Right cardiac atrium (tissue), 5 donors: ENCODE results near the gene APOL6. TPM values are rescaled to one million over a fixed set of nuclear protein-coding genes. Genes with fewer than 3 reads are reported as not detected.

ENCODE experiments used
- ATAC-seq, 2 donors: fragments of 200-7000 bp; cut with Tn5 transposase; one replicate each; pipeline versions ENCODE4 v1.8.0 to v1.9.1; 2020; ENCODE audit warnings: moderate library complexity in 2 of 2, mild to moderate bottlenecking in 1 of 2
- DNase-seq, 3 donors: peaks; one replicate each; pipeline ENCODE4 v3.0.0-alpha.2; 2020
- H3K27ac ChIP-seq: one replicate; pipeline ENCODE4 v1.5.1; 2013; ENCODE audit warnings: mild to moderate bottlenecking, low read length, control low read depth, moderate library complexity
- H3K27me3 ChIP-seq: one replicate; pipeline ENCODE4 v1.6.1; 2013; ENCODE audit not compliant: control insufficient read depth, insufficient read depth
- H3K4me1 ChIP-seq: one replicate; pipeline ENCODE4 v1.6.1; 2013; ENCODE audit warnings: low read length; ENCODE audit not compliant: control insufficient read depth, insufficient read depth
- H3K4me3 ChIP-seq: one replicate; pipeline ENCODE4 v1.5.1; 2013; ENCODE audit warnings: low read length, control low read depth
- H3K9me3 ChIP-seq: one replicate; pipeline ENCODE4 v1.6.1; 2013; ENCODE audit warnings: low read length; ENCODE audit not compliant: control insufficient read depth
- WGBS: extraction: QIAGEN DNeasy Blood & Tissue Kit; methylation state at CpG from one replicate; pipeline ENCODE4 v1.1.7; 2013; 5-methylcytosine and 5-hydroxymethylcytosine counted together
- intact Hi-C, 4 donors: fragments of 100-400 bp; cut with DNase I; formaldehyde crosslinking; loops; one replicate each; pipeline versions ENCODE4 v1.11.0 to v1.14.0; 2022 to 2023
- polyA plus RNA-seq: library from polyadenylated mRNA; stranded (reverse); fragments of 200-250 nt; gene quantifications from one replicate; pipeline ENCODE4 v1.2.3, GENCODE V29; 2013
- total RNA-seq, 4 donors: library from RNA; stranded (reverse); fragmentation: NEBNext Ultra II Directional; extraction: Animal tissue kit (Norgen Biotek cat#: 25700); gene quantifications; one replicate each; pipeline ENCODE4 v1.2.1, GENCODE V29; 2021
- donor health status: healthy with polysubstance abuse.
- donor health status: DM: no; HTN: yes; CAD: no.
- donor health status: DM: no; HTN: no; CAD: no.
- donor health status: DM: no; HTN: yes; CAD: no; lungs with severe emphysema.
- donor health status: DM: yes; HTN: yes; CAD: no.

APOL6 gene
- total and polyA plus RNA-seq, 5 donors, result 4.2 to 13.3 (median 8.5) TPM

DNA sequence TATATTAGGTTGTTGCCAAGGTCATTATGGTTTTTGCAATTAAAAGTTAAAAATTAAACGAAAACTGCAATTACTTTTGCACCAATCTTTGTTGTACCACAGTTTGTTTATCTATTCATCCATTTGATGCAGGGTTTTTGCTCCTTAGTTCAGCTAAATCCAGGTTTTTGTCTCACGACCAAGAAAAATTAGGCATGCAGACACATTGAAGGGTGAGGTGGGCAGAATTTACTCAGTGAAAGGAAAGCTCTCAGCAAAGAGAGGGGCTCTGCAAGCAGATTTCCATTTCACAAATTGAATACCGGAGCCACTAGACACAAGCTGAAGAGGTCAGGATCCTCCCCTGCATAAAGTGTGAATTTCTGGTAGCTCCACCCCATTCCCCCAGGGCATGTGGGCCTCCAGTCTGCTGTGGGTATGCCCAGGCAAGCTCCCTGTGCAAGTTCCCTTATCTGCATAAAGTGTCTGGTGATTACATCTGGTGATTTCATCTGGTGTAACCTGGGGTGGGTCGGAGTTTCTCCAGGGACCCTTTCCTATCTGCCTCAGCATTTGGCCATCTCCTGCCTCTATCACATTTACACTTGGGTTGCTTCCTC, 33.3 kb downstream of the APOL6 start:
- DNase-seq (no peak), ATAC-seq (no peak)
- Histone ChIP-seq H3K9me3 (no peaks in the 10 kb centered on the region), H3K27ac (no peak overlapping the region), H3K4me3 (no peak overlapping the region), H3K27me3 (no peaks in the 10 kb centered on the region), H3K4me1 (no peaks in the 10 kb centered on the region)
- intact Hi-C loops, result no loop called here
- 75% methylated on average over 4 of the region's 4 CpGs for WGBS

DNA sequence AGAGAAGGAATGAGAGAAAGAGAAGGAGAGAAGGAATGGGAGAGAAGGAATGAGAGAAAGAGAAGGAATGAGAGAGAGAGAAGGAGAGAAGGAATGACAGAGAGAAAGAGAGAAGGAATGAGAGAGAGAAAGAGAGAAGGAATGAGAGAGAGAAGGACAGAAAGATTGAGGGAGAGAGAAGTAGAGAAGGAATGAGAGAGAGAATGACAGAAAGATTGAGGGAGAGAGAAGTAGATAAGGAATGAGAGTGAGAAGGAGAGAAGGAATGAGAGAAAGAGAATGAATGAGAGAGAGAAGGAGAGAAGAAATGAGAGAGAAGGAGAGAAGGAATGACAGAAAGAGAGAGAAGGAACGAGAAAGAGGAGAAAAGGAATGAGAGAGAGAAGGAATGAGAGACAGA, 35.3 kb downstream of the APOL6 start:
- H3K9me3 ChIP-seq, result no peaks in the 10 kb centered on the region
- no peaks in the 10 kb centered on the region for H3K27me3 ChIP-seq
- ATAC-seq, result no peak
- 81% methylated on average over 1 of the region's 1 CpG for WGBS
- no peak for DNase-seq
- intact Hi-C loops, result no loop called here
- H3K4me3 ChIP-seq, result no peak overlapping the region
- no peak overlapping the region for H3K27ac ChIP-seq
- H3K4me1 ChIP-seq, result no peaks in the 10 kb centered on the region

DNA sequence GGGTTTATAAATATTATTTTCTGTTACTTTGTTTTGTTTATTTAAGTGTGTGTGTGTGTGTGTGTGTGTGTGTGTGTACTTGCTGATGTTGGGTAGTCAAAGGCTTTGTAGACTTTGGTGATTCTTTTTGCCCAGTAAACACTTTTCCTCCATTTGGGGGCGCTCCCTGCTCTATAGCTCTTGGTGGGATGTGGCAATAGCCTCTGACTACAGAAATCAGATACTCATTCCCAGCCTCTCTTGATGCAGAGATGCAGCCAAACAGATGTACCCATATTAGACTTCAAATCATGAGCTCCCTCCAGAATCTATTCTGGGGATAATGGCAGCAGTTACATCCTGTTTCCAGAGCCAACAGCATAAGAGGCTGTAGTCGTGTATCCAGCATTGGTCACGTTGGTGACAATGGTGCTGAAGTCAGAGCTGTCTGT, 36.0 kb downstream of the APOL6 start:
- 18% methylated on average over 3 of the region's 3 CpGs for WGBS
- no peaks in the 10 kb centered on the region for H3K4me1 ChIP-seq
- H3K9me3 ChIP-seq, result no peaks in the 10 kb centered on the region
- intact Hi-C loops, result no loop called here
- peak; percentile 72 to 84 for ATAC-seq
- no peaks in the 10 kb centered on the region for H3K27me3 ChIP-seq
- no peak overlapping the region for H3K27ac ChIP-seq
- no peak overlapping the region for H3K4me3 ChIP-seq
- DNase-seq, result peak in 1 of 3 donors; percentile 42

DNA sequence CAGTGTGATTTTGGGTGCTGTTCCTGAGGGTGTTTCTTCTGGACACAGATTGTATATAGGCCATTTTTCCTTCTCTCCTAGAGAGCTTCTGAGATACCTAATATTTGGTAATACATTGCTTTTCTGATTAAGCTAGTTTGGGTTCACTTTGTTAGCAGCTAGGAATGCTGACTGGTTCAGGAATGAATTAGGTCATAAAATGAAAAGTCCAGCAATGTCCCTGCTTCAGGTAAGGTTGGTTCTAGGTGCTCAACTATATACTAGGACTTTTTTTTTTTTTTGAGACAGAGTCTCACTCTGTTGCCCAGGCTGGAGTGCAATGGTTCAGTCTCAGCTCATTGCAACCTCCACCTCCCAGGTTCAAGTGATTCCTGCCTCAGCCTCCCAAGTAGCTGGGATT, 36.5 kb downstream of the APOL6 start:
- Histone ChIP-seq H3K27ac (no peak overlapping the region), H3K4me1 (no peaks in the 10 kb centered on the region), H3K27me3 (no peaks in the 10 kb centered on the region), H3K9me3 (no peaks in the 10 kb centered on the region), H3K4me3 (no peak overlapping the region)
- ATAC-seq (no peak), DNase-seq (no peak)
- intact Hi-C loops, result no loop called here

DNA sequence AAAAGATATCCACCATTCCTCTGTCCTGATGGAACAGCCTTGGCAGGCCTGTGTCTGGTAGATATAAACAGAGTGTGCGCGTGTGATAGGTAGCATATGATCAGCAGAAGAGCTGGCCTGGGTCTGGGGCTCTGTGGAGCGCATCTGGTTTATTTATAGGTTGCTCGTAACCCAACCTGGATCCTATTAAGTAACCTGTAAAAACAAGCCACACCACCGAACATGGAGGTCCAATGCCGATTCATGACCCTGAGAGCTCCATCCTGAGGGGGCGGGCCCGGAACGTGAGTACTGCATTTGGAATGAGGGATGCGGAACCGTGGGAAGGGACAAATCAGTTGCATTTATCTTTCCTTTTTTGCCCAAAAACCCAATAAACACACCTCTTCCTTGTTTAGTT, 37.5 kb downstream of the APOL6 start:
- no peak overlapping the region for H3K4me3 ChIP-seq
- no peaks in the 10 kb centered on the region for H3K4me1 ChIP-seq
- H3K27me3 ChIP-seq, result no peaks in the 10 kb centered on the region
- WGBS, result 89% methylated on average over 11 of the region's 11 CpGs
- intact Hi-C loops, result no loop called here
- H3K27ac ChIP-seq, result no peak overlapping the region
- DNase-seq (no peak), ATAC-seq (no peak)
- no peaks in the 10 kb centered on the region for H3K9me3 ChIP-seq

- H3K27ac ChIP-seq, result no peak overlapping the region
- no peaks in the 10 kb centered on the region for H3K27me3 ChIP-seq
- no peaks in the 10 kb centered on the region for H3K9me3 ChIP-seq
- WGBS, result 86% methylated on average over 4 of the region's 4 CpGs
- no peaks in the 10 kb centered on the region for H3K4me1 ChIP-seq
- no peak overlapping the region for H3K4me3 ChIP-seq
- intact Hi-C loops, result no loop called here
- no peak for DNase-seq
- ATAC-seq, result no peak
These were observed 38.1 kb downstream of the APOL6 start for GRCh38 chr22:35686298-35686697.

- no peaks in the 10 kb centered on the region for H3K4me1 ChIP-seq
- DNase-seq (no peak), ATAC-seq (peak in 1 of 2 donors; percentile 77)
- WGBS, result 64% methylated on average over 6 of the region's 6 CpGs
- no peak overlapping the region for H3K27ac ChIP-seq
- intact Hi-C loops, result no loop called here
- H3K27me3 ChIP-seq, result no peaks in the 10 kb centered on the region
- H3K4me3 ChIP-seq, result no peak overlapping the region
- H3K9me3 ChIP-seq, result no peaks in the 10 kb centered on the region
These were observed 39.2 kb downstream of the APOL6 start for GRCh38 chr22:35687461-35687860.

DNA sequence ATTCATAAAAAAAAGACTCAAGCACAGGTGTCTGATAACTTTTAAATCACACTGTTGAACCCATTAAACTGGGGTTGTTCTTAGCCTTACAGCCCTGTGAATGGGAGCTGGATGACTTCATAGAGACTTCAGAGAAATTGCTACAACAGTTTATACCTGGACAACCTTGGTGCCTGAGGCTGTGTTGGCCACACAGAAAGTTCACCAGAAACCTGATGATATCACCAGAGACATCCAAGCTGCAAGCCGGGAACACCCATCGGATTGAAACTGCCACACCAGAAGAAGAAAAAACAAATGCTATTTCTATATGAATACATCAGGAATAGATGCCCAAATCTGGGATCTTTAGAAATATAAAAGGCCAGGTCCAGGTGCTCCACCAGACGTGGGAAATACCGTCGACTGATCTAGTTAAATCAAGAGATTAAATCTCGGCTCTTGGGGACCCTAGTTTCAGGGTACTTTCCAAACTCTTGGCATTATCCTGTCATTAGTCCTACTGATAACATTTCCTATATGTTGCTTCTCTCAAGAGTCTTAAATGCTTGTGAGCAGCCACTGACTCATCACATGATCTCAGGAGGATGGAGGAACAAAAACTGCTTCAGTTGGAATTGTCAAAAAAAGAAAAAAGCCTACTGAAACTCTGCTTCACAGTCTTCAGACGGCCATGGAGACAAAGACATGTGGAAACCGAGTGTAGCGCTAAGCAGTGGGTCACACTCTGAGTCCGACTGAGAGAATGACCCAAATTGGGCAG, 40.8 kb downstream of the APOL6 start:
- intact Hi-C loops, result no loop called here
- DNase-seq (no peak), ATAC-seq (no peak)
- Histone ChIP-seq H3K4me1 (no peaks in the 10 kb centered on the region), H3K27me3 (no peaks in the 10 kb centered on the region), H3K9me3 (no peaks in the 10 kb centered on the region), H3K4me3 (no peak overlapping the region), H3K27ac (no peak overlapping the region)
- WGBS, result 83% methylated on average over 10 of the region's 10 CpGs

DNA sequence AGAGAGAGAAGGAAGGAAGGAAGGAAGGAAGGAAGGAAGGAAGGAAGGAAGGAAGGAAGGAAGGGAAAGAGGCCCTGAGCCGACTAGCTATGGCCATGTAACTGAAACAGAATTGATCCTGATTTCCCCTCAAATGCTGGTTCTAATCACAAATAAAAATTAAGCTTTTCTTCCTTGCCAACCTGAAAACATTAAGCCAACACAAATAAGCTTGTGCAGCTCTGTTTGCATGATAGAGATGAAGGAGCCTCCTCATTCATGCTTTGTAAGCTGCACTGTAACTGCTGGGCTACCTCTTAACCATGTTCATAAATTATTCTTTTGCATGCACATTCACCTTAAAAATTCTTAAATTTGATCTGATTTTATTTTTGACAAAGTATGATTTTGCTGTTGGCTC, 41.8 kb downstream of the APOL6 start:
- no peaks in the 10 kb centered on the region for H3K4me1 ChIP-seq
- H3K4me3 ChIP-seq, result no peak overlapping the region
- H3K9me3 ChIP-seq, result no peaks in the 10 kb centered on the region
- intact Hi-C loops, result no loop called here
- no peak overlapping the region for H3K27ac ChIP-seq
- ATAC-seq (no peak), DNase-seq (no peak)
- H3K27me3 ChIP-seq, result no peaks in the 10 kb centered on the region
- 56% methylated on average over 1 of the region's 1 CpG for WGBS

DNA sequence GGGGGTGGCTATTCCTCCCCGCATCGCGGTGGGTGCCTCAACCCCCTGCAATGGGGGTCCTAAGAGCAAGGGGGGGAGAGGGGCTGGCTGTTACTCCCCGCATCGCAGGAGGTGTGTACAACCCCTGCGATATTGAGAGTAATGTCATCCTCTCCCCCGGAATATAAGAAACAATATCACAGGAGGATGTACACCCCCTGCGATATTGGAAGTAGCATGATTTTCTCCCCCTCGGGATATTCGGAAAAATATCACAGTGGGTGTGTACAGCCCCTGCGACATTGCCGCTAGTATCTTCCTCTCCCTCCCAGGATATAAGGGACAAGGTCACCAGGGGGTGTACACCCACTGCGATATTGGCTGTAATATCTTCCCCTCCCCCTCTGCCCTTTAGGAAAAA, 47.0 kb downstream of the APOL6 start:
- no peaks in the 10 kb centered on the region for H3K9me3 ChIP-seq
- H3K4me3 ChIP-seq, result no peak overlapping the region
- WGBS, result 79% methylated on average over 13 of the region's 13 CpGs
- no peak for ATAC-seq
- no peaks in the 10 kb centered on the region for H3K27me3 ChIP-seq
- H3K4me1 ChIP-seq, result no peaks in the 10 kb centered on the region
- no peak overlapping the region for H3K27ac ChIP-seq
- intact Hi-C loops, result no loop called here
- DNase-seq, result no peak

DNA sequence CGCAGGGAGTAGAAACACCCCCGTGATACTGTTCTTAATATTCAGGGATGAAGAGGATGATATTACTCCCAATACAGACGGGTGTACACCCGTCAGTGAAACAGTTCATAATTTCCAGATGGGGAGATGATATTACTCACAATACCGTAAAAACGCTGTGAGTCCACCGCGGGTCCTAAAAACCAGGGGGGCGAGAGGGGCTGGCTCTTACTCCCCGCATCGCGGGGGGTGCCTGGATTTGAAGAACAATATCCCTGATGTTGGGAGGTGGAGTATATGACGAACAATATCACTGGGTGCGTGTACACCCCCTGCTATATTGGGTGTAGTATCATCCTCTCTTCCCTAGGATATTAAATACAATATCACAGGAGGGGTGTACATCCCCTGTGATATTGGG, 48.9 kb downstream of the APOL6 start:
- H3K27me3 ChIP-seq, result no peaks in the 10 kb centered on the region
- 76% methylated on average over 14 of the region's 14 CpGs for WGBS
- H3K27ac ChIP-seq, result no peak overlapping the region
- no peak for ATAC-seq
- intact Hi-C loops, result no loop called here
- no peaks in the 10 kb centered on the region for H3K9me3 ChIP-seq
- DNase-seq, result no peak
- H3K4me1 ChIP-seq, result no peaks in the 10 kb centered on the region
- no peak overlapping the region for H3K4me3 ChIP-seq
